MM.1S (cell line): ENCODE measurements around the gene EPB41L2.

Source experiments
- CTCF ChIP-seq: fragments of 300-600 bp; sonication (generic); IDR thresholded peaks from 2 replicates; pipeline ENCODE4 v1.5.1; 2016; ENCODE audit warnings: antibody characterized with exemption, low read length, mixed read lengths
- EZH2 ChIP-seq: fragments of 300-600 bp; sonication (generic); optimal IDR thresholded peaks from 2 replicates; pipeline ENCODE3; 2017; ENCODE audit warnings: low read depth, mild to moderate bottlenecking, antibody characterized with exemption, low read length, mixed read lengths
- EZH2phosphoT487 ChIP-seq: fragments of 300-600 bp; sonication (generic); IDR thresholded peaks from 2 replicates; pipeline ENCODE4 v1.6.1; 2018; ENCODE audit warnings: antibody characterized with exemption, low read length

- TF ChIP-seq CTCF: no peak
- TF ChIP-seq EZH2: no peak
- TF ChIP-seq EZH2phosphoT487: no peak
Measured at GRCh38 chr6:130978660-130979396, 84.2 kb downstream of the EPB41L2 start.
